ENCODE results near the gene KRTAP2-4.
"Not testable (repeated sequence)": the region's sequence is repeated elsewhere in the genome, so short reads cannot be mapped to it uniquely, and the experiment has no call there.

KRTAP2-4 gene

DNA sequence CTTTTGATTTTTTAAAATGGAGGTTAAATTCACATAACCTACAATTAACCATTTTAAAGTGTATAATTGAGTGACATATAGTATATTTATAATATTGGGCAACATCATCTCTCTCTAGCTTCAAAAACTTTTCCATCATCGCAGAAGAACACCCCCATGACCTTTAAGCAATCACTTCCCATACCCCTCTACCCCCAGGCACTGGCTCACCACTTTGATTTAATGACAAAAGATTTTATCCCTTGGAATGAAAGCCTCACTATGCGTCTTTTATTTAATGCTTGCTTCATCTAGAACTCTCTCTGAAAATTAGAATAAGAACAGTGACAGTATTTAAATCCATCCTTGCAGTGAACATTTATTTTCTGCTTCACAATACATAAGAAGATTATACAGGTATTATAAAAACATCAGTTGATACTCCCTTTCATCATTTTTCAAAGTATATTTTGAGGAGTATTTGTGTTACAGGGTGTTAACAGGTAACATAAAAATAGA is 27.8 kb downstream of the KRTAP2-4 start:
- no peak for DNase-seq (ENCODE audit: low spot score)

DNA sequence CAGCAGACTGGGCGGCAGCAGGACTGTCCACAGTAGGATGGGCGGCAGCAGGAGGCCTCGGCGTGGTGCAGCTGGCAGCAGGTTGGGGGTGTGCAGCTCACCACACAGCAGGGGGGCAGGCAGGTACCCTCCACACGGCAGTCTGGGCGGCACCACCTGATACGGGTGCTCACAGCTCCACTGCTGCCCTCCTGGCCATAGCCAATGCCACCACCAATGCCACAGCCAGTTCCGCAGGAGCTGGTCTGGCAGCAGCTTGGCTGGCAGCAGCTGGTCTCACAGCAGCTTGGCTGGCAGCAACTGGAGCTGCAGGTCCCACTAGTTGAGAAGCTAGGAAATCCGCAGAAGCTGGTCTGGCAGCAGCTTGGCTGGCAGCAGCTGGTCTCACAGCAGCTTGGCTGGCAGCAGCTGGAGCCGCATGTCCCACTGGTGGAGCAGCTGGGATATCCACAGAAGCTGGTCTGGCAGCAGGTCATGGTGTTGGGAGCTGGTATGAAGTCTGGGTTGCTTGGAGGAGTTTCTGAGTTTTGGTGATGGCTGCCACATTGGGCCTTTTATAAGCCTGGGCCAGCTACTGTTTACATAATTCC is 31.2 kb downstream of the KRTAP2-4 start, which contains the start of gene KRTAP1-3:
KRTAP1-3 (minus strand) TSS at position 529 of the 590 bp plus-strand sequence; CDS start at position 476, 53 bp downstream.
- DNase-seq (ENCODE audit: low spot score) = not testable (repeated sequence)

DNA sequence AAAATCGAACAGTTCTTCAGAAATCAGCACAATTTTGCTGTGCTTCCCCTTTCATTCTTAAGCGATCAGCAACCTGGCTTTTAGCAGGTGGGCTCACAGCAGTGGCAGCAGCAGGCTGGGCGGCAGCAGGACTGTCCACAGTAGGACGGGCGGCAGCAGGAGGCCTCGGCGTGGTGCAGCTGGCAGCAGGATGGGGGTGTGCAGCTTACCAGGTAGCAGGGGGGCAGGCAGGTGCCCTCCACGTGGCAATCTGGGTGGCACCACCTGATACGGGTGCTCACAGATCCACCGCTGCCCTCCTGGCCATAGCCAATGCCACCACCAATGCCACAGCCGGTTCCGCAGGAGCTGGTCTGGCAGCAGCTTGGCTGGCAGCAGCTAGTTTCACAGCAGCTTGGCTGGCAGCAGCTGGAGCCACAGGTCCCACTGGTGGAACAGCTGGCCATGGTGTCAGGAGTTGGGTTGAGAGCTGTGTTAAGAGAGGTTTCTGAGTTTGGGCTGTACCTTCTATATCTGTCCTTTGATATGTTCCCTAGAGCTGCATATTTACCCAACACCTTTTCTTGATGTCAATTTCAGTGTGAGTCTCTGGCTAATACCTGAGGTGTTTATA is 35.9 kb downstream of the KRTAP2-4 start, which contains the start of gene KRTAP1-4:
KRTAP1-4 (minus strand) TSS at position 563 of the 613 bp plus-strand sequence; CDS start at position 446, 117 bp downstream.
- DNase-seq (ENCODE audit: low spot score) = no peak

DNA sequence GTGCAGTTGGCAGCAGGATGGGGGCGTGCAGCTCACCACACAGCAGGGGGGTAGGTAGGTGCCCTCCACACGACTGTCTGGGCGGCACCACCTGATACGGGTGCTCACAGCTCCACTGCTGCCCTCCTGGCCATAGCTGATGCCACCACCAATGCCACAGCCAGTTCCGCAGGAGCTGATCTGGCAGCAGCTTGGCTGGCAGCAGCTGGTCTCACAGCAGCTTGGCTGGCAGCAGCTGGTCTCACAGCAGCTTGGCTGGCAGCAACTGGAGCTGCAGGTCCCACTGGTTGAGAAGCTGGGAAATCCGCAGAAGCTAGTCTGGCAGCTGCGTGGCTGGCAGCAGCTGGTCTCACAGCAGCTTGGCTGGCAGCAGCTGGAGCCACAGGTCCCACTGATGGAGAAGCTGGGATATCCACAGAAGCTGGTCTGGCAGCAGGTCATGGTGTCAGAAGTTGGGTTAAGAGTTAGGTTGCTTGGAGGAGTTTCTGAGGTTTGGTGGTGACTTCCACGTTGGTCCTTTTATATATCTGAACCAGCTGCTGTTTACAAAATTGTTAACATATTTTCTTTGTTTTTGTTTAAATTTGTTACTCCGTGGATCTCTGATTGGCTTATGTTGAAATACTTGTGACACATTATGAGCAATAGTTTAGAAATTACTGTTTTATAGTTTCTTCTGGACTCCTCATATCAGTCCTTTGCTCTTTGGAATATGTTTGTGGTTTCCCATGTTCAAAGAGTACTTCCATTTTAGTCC is 38.8 kb downstream of the KRTAP2-4 start, which contains the start of gene KRTAP1-5:
KRTAP1-5 (minus strand) TSS at position 494 of the 757 bp plus-strand sequence; CDS start at position 441, 53 bp downstream.
- DNase-seq (ENCODE audit: low spot score) = no peak

DNA sequence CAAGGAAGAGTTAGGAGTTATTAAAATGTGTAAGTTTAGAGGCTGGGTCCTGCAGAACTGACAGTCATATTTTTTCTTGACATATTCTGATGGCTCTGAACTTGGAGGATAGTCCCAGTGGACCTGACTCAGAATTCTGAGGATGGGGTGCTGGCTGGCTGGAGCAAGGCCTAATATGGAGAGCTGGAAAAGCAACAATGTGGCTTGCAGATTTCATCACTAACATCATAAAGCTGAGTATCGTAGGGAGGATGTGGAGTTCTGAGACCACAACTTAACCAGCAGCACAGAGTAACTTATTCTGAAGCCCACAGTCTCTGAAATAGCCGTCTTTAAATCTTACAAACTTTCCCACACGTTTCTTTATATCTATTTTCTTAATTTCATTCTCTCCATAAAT is 41.0 kb downstream of the KRTAP2-4 start:
- no peak for DNase-seq (ENCODE audit: low spot score)

DNA sequence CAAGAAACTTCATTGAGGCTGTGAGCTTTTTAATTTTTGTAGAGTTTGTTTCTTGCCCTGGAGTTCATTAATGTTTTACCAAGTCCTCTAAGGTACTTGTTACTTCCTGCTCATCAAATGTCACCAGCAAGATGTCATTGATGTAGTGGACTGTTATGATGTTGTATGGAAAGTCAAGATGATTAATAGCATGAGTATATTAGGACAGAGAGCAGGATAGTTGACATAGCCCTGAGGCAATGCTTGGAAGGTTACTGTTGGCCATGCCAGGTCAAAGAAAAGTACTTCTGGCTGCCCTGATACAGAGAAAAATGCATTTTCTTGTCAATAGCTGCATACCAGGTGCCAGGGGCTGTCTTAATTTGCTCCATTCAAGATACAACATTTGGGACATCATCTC is 45.3 kb downstream of the KRTAP2-4 start:
- DNase-seq (ENCODE audit: low spot score) = no peak

DNA sequence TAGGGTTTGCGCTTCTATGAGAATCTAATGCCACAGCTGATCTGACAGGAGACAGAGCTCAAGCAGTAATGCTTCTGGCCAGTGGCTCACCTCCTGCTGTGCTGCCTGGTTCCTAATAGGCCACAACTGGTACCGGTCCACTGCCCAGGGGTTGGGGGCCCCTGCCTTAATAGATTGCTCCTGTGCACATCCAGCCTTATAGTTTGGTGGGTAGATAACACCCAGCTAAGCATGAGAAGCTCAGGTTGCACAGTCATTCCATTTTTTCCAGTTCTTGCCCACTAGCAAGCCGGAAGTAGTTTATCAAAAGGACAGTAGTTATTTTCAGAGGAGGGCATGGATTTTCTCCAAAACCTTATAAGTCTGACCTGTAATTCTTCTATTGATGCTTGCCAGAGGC is 46.3 kb downstream of the KRTAP2-4 start:
- DNase-seq (ENCODE audit: low spot score) = no peak

DNA sequence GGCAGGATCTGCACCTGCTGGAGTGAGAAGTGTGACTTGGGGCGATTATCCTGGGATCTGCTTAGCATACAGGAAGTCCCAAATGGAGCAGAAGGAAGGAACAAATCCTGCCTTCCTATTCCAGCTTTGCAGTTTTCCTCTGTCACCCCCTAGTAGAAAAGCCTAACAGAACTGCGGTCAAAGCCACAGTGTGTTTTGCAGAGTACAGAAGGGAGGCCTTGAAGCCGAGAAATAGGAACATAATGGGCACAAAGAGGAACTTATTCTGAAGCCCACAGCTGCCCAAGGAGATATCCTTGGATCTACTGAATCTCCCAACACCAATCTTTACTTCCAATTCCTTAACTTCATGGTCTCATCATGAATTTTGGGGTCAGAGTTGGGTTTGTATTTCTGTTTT is 47.1 kb downstream of the KRTAP2-4 start:
- no peak for DNase-seq (ENCODE audit: low spot score)

DNA sequence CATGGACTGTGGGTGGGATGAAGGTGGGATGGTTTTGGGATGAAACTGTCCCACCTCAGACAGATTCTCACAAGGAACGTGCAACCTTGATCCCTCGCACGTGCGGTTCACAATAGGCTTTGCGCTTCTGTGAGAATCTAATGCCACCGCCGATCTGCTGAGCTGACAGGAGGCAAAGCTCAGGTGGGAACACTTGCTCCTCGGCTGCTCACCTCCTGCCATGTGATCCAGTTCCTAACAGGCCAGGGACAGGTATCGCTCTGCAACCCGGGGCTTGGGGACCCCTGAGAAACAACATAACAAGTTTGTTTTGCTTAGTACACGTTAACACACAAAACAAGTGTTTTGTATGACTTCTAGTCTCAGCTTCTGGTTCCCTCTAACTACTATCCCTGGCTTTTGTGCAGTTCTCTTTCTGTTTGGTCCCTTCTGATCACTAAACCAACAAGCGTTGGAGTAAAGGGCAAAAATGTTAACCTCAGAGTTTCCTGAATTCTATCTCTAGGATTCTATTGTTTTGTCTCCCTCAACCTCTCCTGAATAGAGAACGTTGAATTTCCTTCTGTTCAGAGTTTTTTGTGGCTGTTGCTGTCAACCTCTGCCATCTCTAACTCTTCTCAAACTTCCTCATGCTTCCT is 49.0 kb downstream of the KRTAP2-4 start:
- no peak for DNase-seq (ENCODE audit: low spot score)

DNA sequence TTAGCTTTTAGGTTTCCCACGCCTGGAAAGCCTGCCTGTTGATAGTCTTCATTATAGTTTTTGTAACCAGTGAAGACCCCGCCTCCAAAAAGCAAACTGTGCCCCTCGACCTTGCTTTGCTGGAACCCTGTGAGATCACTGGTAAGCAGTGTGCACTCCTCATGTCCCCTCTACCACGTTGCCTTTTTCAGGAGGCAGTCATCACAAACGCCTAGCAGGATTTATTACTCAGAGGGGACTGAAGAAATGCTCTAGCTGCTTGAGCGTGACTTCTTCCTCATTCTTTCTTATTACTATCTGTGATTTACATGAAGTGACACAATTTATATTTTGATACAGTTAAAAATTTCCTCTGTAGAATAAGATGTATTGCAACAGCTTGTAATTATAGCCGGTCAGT is 50.2 kb downstream of the KRTAP2-4 start:
- no peak for DNase-seq (ENCODE audit: low spot score)

Measured in NAMALWA (cell line).